ENCODE results near the gene ZNF740.
"Not testable (repeated sequence)": the region's sequence is repeated elsewhere in the genome, so short reads cannot be mapped to it uniquely, and the experiment has no call there.

ZNF740 gene

GRCh38 chr12:53180220-53180930 is at the start of gene ZNF740, which contains the start of gene CSAD:
ZNF740 (plus strand) TSS chr12:53180722; CDS start chr12:53181984, 1,262 bp downstream.
CSAD (minus strand) TSS chr12:53180925; CDS start chr12:53173470, 7,455 bp downstream.
- DNase-seq (ENCODE audit: low read depth in 2 of 2) = peak; percentile 98 to 99

GRCh38 chr12:53131844-53132243 is 48.7 kb upstream of the ZNF740 start:
- DNase-seq (ENCODE audit: low read depth in 2 of 2) = no peak

DNA sequence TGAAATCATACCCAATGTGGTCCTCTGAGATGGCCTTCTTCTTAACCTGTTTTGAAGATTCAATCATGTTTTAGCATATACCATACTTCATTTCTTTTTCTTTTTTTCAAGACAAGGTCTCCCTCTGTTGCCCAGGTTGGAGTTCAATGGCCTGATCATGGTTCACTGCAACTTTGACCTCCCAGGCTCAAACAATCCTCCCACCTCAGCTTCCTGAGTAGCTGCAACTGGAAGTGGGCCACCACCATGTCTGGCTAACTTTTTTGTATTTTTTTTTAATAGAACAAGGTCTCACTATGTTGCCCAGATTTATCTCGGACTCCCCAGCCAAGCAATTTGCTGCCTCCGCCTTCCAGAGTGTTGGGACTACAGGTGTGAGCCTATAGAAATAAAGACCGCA is 46.8 kb upstream of the ZNF740 start:
- no peak for DNase-seq (ENCODE audit: low read depth in 2 of 2)

GRCh38 chr12:53143355-53143754 is 37.2 kb upstream of the ZNF740 start:
- DNase-seq (ENCODE audit: low read depth in 2 of 2) = no peak

GRCh38 chr12:53145383-53146260 is 34.9 kb upstream of the ZNF740 start:
- DNase-seq (ENCODE audit: low read depth in 2 of 2) = no peak

DNA sequence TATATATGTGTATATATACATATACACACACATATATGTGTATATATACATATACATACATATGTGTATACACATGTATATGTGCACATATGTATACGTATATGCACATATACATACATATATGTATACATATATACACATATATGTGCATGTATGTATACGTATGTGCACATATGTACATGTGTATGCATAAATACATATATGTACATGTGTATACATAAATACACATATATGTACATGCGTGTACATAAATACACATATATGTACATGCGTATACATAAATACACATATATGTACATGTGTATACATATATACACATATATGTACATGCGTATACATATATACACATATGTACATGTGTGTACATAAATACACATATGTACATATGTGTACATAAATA is 33.3 kb upstream of the ZNF740 start:
- no peak for DNase-seq (ENCODE audit: low read depth in 2 of 2)

- DNase-seq (ENCODE audit: low read depth in 2 of 2) = no peak
Measured at GRCh38 chr12:53147653-53148052, 32.9 kb upstream of the ZNF740 start.

DNA sequence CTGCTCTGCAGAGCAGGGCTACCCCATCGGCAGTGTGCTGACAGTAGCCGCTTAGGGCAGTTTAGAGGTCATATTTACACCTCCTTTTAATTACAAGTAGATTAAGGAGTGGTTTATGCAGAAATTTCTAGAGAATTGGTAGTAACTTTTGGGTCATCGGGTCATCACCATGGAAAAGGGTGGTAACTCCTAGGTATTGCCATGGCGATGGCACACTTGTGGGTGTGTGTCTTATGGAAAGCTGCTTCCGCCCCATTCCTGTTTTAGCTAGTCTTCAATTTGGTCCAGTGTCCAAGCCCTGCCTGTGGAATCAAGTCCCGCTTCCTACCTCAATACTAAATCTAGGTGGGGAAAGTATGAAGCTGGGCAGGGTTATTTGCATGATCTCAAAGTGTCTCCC is 29.5 kb upstream of the ZNF740 start:
- DNase-seq (ENCODE audit: low read depth in 2 of 2) = no peak

DNA sequence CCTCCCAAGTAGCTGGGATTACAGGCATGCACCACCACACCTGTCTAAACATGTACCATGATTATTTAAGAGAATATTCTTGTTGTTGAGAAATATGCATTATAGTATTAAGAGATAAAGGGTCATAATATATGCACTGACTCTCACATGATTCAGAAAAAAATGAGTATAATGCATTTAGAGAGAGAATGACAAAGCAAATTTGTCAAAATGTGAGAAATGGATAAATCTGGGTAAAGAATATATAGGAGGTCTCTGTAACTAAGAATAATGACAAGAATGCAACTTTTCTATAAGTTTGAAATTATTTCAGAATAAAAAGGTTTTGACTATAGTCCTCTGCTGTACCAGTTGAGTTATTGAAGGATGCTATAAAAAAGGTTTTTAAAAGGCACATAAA is 28.1 kb upstream of the ZNF740 start:
- DNase-seq (ENCODE audit: low read depth in 2 of 2) = no peak

DNA sequence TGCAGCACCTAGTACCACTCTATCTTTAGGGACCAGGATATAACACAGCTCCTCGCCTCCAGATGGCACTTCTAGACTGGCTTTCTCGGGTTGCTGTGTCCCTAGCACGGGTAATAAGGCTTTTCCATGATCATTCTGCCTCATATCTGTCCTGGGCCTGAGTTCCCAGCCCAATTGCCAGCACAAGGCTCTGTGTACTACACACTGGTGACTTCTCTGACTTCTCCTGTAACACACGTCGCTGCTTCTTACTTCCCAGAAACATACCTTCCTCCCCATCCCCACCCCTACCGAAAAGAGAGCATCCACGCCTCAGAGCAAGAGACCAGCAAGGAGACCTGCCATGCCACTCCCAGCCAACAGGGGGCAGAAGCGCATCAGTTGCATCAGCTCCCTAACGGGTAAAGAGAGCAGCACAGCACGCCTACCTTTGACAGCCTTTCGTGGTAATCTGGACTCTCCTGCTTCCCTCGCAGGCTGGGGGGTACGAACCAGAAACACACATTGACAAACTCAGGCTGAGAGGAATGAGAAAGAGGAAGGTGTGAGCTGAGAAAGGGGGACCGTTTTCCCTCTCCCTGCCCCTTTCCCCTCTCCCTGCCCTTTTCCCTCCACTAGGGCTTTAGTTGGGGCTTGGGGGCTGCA is 21.2 kb upstream of the ZNF740 start:
- DNase-seq (ENCODE audit: low read depth in 2 of 2) = peak; percentile 83 to 89

GRCh38 chr12:53160000-53160399 is 20.5 kb upstream of the ZNF740 start:
- no peak for DNase-seq (ENCODE audit: low read depth in 2 of 2)

DNA sequence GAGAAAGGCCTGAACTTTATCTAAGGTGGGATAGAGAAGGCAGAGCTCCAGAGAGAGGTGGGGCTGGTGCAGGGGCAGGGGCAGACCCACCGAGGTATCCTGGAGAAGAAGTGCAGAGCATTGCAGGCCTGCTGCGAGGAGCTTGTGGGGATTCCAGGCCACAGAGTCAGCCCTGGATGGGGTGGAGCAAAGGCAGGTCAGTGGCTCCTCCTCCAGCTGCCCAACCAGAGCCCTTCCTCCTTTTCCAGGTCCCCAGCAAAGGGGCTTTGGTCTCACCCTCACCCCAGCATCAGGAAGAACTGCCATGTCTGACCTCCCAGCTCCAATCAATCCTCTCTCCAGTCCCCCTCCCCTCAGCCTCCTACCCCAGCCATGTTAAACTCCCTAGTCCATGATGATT is 19.8 kb upstream of the ZNF740 start:
- no peak for DNase-seq (ENCODE audit: low read depth in 2 of 2)

GRCh38 chr12:53161119-53161911 is 19.2 kb upstream of the ZNF740 start:
- no peak for DNase-seq (ENCODE audit: low read depth in 2 of 2)

GRCh38 chr12:53163008-53163407 is 17.5 kb upstream of the ZNF740 start:
- DNase-seq (ENCODE audit: low read depth in 2 of 2) = not testable (repeated sequence)

- no peak for DNase-seq (ENCODE audit: low read depth in 2 of 2)
Measured at GRCh38 chr12:53166837-53167236, 13.7 kb upstream of the ZNF740 start.

DNA sequence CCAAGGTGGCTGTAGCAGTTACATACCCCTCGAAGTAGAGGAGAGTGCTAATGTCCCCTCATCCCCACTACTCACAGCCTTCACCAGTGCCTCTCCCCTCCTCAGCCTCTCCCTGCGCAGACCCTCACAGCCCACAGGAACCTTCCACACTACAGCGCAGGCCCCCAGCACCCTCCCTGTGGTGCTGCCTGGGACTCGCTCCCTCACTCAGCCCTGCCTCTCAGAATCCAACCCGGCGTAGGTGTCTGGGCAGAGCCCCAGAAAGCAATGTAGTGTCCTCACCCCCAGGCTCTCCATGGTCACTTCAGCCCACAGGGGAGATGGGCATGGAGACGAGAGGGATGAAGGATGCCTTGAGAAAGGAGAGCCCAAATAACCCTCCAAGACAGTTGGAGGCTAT is 10.9 kb upstream of the ZNF740 start:
- no peak for DNase-seq (ENCODE audit: low read depth in 2 of 2)

DNA sequence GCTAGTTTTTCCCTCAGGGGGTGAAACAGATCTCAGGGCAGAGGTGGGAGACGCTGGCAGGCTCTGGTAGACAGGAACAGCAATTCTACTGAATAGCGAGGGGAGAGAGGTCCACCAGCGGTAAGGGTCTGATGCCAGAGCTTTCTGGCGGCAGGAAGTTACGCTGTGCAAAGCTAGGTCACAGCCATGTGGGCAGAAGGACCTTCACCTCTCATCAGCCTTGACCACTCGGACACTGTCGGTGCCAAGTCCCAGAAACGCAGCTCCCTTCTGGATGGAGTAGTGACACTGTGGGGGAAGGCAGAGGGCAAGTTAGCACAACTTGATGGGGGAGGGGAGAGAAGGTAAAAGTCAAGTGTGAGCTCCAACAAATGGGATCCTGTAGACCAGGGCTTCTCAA is 10.3 kb upstream of the ZNF740 start:
- DNase-seq (ENCODE audit: low read depth in 2 of 2) = no peak

DNA sequence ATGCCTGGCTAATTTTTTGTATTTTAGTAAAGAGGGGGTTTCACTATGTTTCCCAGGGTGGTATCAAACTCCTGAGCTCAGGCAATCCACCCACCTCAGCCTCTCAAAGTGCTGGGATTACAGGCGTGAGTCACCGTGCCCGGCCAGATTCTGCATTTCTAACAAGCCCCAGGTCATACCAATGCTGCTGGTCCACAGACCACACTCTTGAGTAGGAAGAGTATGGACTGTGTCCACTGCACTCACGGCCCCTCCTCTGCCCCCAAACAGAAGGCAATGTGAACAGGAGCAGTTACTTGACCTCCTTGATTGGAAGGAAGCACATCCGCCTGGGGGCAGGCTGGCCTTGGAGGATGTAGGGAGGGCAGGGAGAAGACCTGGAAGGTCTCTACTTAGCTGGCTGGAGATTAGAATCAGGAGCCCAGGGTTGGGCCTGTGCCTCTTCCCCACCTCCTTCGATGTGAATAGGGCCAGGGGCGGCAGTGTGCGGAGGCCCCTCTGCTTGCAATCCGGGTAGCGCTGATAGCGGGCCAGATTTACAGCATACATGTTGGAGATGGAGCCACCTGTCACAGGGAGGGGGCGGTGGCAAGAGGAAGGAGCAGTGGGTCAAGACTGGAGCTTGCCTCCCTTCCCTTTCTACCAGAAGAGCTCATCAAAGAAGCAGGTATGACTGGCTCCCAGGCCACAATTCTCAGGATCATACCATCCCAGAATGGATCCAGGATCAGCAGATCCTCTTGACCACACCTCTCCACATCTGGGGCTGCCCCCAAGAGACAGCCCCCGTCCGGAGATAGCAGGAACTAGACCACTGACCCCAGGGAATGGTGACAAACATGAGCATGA is 9.4 kb upstream of the ZNF740 start:
- DNase-seq (ENCODE audit: low read depth in 2 of 2) = no peak

GRCh38 chr12:53171725-53172329 is 8.7 kb upstream of the ZNF740 start:
- no peak for DNase-seq (ENCODE audit: low read depth in 2 of 2)

DNA sequence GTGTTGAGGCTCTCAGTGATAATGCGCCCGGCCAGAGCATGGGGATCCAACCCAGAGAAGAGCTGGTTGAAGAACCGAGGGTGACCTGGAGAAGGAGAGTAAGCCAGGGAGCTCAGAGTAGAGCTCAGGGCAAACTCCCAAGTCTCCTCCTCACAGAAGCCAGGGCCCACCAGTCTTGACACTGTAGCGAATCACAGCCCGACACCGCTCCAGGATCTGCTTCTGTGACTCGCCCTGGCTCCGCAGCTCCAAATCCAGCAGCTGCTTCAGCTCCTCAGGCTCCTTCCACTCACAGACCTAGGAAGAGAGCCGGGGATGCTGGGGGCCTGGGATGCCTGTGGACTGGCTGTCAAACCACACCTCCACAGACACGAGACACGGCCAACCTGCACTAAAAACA is 8.2 kb upstream of the ZNF740 start:
- no peak for DNase-seq (ENCODE audit: low read depth in 2 of 2)
